ENCODE results near the gene CYYR1.

CYYR1 gene

GRCh38 chr21:26487981-26488480 lies 85.1 kb downstream of the CYYR1 start:
- no peak for DNase-seq (ENCODE audit: low read depth)
- TF ChIP-seq CTCF (IDR thresholded peaks at IDR 0.05; ENCODE audit: insufficient read depth, low read depth, low read length, missing control alignments) = no peak
- no peak overlapping the region for H3K4me3 ChIP-seq (ENCODE audit: low read depth, low read length)

GRCh38 chr21:26473471-26473870 lies 99.6 kb downstream of the CYYR1 start:
- no peak for TF ChIP-seq CTCF (IDR thresholded peaks at IDR 0.05; ENCODE audit: insufficient read depth, low read depth, low read length, missing control alignments)
- peak; percentile 32 for DNase-seq (ENCODE audit: low read depth)
- no peak overlapping the region for H3K4me3 ChIP-seq (ENCODE audit: low read depth, low read length)

- no peak for DNase-seq (ENCODE audit: low read depth)
- no peak for TF ChIP-seq CTCF (IDR thresholded peaks at IDR 0.05; ENCODE audit: insufficient read depth, low read depth, low read length, missing control alignments)
- no peak overlapping the region for H3K4me3 ChIP-seq (ENCODE audit: low read depth, low read length)
Observed at GRCh38 chr21:26471099-26471471, 102.0 kb downstream of the CYYR1 start.

- no peak for TF ChIP-seq CTCF (IDR thresholded peaks at IDR 0.05; ENCODE audit: insufficient read depth, low read depth, low read length, missing control alignments)
- H3K4me3 ChIP-seq (ENCODE audit: low read depth, low read length) = no peak overlapping the region
- DNase-seq (ENCODE audit: low read depth) = no peak
Observed at GRCh38 chr21:26470351-26471098, 102.6 kb downstream of the CYYR1 start.

GRCh38 chr21:26469789-26470188 lies 103.3 kb downstream of the CYYR1 start:
- H3K4me3 ChIP-seq (ENCODE audit: low read depth, low read length) = no peak overlapping the region
- no peak for TF ChIP-seq CTCF (IDR thresholded peaks at IDR 0.05; ENCODE audit: insufficient read depth, low read depth, low read length, missing control alignments)
- no peak for DNase-seq (ENCODE audit: low read depth)

- DNase-seq (ENCODE audit: low read depth) = no peak
- H3K4me3 ChIP-seq (ENCODE audit: low read depth, low read length) = no peak overlapping the region
- TF ChIP-seq CTCF (IDR thresholded peaks at IDR 0.05; ENCODE audit: insufficient read depth, low read depth, low read length, missing control alignments) = no peak
Observed at GRCh38 chr21:26465916-26466315, 107.2 kb downstream of the CYYR1 start.

GRCh38 chr21:26461500-26461899 lies 111.6 kb downstream of the CYYR1 start:
- TF ChIP-seq CTCF (IDR thresholded peaks at IDR 0.05; ENCODE audit: insufficient read depth, low read depth, low read length, missing control alignments) = no peak
- DNase-seq (ENCODE audit: low read depth) = no peak

More at GRCh38 chr21:26461500-26461899, 111.6 kb downstream of the CYYR1 start:
- no peak overlapping the region for H3K4me3 ChIP-seq (ENCODE audit: low read depth, low read length)

All from GM12865 (cell line).